ENCODE measurements around the gene CSDE1. TPM values are rescaled to one million over a fixed set of nuclear protein-coding genes. Genes with fewer than 3 reads are reported as not detected.

CSDE1 gene
- total RNA-seq, 2 experiments from 2014 or later, result 489 to 490 TPM

DNA sequence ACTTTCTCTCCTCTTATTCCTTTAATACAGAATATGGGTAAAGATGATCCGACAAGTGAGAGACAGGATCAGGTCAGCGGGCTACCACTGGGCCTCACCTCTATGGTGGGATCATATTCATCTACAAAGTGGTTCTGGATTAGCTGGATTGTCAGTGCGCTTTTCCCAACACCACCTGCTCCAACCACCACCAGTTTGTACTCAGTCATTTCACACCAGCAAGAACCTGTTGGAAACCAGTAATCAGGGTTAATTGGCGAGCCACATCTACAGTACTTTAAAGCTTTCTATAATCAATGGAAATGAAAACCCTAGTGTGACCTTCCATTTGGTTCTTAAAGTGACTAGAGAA lies 41.9 kb downstream of the CSDE1 start:
- CTCF ChIA-PET, result no interaction called here
- POLR2A ChIA-PET, result interaction anchor here (0.7 to 1.3 kb wide), 3 partner anchors 9 to 204 kb away, joined by 3 to 7 read pairs (median 3); partner anchors contain the start of genes SIKE1 and TRIM33

DNA sequence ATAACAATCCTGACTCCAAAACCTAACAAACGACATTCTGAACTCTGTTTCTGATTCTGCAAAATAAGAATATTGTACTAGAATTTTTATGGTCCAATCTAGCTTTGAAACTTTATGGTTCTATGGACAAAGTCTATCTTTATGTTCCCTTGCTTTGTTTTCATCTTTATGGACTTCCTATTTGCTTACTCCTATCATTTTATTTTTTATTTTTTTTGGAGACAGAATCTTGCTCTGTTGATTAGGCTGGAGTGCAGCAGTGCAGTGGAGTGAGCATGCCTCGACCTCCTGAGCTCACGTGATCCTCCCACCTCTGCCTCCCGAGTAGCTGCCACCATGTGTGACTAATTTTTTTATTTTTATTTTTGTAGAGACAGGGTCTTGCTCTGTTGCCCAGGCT lies 44.8 kb downstream of the CSDE1 start:
- ChIA-PET POLR2A (no interaction called here), CTCF (no interaction called here)

DNA sequence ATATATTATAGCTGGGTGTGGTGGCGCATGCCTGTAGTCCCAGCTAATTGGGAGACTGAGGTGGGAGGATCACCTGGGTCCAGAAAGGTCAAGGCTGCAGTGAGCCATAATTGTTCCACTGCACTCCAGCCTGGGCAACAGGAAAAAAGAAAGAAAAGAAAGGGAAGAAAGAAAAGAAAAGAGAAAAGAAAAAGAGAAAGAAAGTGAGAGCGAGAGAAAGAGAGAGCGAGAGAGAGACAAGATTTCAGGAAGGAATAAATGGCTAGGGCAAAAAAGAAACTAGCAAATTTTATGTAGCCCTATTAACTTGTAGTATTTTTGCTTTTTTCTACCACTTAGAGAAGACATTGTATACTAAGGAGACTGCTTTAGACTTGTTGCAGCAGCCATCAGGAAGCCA lies 47.4 kb downstream of the CSDE1 start:
- CTCF ChIA-PET, result no interaction called here
- POLR2A ChIA-PET, result no interaction called here

DNA sequence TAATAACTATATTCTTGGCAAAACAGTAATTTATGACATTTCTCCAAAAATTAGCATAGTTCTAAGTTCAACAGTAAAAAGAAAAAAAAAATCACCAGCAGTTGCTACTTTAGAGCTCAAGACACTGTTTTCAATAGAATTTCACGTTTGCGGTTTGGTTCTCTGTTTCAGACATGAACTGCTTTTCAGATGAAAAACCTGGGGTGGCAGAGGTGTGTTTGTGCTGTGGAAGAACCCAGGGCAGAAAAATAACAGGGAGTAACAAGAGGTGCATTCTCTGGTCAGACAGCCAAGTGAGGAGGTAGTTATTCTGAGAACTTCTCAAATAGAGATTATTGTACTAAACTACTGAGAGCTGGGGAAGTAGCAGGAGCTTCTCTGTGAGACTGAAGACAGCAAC lies 50.2 kb downstream of the CSDE1 start:
- CTCF ChIA-PET, result interaction anchor here (0.6 kb wide), 1 partner anchor 1777 kb away, joined by 4 read pairs; no protein-coding TSS in a partner anchor
- POLR2A ChIA-PET, result no interaction called here

DNA sequence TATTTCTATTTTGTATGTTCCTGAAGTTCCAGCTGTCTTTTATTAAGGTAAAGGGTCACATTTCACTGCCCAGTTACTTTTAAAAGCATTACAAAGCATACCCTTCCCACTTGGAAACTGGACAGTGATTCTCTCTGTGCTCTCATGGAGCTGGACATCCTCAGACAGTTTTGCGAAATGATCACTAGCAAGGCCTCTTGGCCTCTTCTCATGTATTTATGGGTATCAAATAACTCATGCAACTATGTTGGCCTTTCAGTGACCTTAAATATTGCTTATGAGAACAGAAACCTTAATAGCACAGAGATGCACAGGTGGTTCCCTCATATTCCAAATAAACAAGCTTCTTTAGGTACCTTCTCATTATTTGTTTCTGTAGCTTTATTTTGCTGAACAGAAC lies 54.5 kb downstream of the CSDE1 start:
- ChIA-PET CTCF (no interaction called here), POLR2A (no interaction called here)

DNA sequence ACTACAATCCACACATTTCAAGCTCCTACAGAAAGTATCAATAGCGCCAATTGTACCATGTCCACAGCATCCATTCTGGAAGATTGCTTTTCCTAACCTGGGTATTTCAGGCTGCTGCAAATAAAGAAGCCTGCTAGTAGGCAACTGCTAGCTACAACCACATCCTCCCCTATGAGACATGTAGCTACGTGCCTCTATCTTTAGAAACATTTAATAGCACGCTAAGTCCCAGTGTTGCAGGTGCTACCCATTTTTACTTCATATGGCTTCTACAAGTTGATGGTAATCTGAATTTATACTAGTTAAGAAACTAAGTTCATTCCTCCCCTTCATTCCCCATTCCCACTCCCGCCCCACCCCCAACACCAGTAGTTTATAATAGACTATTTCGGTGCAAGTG lies 55.0 kb downstream of the CSDE1 start:
- CTCF ChIA-PET, result no interaction called here
- POLR2A ChIA-PET, result no interaction called here

DNA sequence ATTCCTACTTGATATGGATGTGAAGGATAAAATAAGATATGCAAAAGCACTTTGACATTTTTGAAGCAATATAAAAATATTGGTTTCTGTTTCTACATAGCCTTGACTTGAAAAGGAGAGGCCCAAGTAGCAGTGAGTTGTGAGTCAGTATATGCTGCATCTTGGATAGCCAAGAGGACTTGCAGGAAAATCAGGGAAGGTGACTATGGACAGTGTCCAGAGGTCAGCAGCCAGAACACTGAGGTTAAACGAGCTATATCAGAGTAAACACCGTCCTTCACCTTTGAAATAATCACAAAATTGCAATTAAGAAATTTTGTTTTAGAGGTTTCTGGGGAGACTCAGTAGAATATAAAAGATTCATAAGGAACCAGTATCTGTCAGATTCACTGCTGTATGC lies 55.9 kb downstream of the CSDE1 start:
- ChIA-PET CTCF (no interaction called here), POLR2A (no interaction called here)

DNA sequence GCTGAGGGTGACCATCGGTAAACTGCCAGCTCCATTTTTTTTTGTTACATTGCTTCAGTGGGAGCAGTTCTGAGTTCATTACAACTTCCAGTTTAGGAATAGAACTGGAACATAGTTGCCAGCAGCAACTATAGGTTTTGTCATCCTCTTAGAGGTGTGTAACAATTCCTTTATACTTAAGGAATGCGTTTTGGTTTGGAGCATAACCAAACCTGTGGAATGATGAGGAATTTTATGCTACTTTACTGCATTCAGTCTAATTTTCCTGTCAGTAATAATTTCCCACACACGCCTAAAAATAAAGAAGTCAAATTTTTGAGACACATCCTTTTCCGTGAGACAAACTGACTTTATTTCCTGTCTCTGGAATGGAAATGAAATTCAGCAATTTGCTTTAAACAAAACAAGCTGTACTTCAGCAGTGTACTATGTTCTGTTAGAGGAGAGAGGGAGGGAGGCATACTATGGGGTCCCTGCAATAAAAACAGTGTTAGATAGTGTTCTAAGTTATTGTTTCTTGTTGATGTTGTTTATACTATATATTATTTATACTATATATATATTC lies 57.7 kb downstream of the CSDE1 start:
- ChIA-PET POLR2A (interaction anchor here (0.6 kb wide), 1 partner anchor 51 kb away, joined by 3 read pairs; no protein-coding TSS in a partner anchor), CTCF (no interaction called here)

DNA sequence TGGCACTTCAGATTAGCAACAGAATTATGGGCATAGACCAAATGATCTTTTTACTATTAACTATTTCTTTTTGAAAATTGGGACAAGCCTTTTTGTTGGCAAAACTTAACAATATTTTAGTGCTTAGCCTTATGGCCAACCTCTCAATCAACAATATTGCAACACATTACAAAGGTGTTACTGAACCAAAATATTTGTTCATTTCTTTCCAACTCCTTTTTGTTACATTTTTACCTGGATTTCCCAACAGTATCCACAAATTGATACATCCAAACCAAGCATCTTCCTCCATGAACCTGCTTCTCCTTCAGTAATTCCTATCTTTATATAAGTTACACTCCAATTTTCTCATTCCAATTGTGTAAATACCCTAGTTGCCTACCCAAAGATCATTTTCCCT lies 61.0 kb downstream of the CSDE1 start:
- CTCF ChIA-PET, result no interaction called here

DNA sequence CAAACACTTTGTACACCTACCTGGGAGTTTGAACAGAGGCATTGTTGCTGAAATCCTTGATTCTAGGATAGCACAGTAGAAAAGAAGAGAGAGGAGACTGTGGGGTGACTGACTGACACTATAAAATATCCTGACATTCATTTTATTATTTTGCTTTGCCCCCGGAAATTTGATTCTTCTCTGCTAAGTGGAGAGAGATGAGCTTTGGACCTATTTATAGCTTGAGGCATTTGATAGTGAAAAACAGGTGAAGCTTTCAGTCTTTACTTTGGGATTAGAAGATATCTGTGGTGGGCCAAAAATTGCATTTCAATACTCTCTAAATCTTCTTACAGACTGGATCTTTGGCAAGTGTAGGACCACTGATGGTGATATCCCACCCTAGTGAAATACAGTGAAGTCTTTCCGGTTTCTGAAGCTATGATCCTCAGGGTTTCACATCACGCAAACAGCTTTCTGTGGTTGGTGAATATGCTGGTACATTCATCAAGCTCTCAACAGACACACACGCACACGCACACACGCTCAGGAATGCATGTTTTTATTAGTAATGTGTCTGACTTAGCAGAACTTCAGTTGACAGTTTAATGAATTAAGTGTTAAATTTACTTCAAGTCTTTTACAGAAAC lies 62.2 kb downstream of the CSDE1 start, which contains the start of gene AMPD1:
Gene AMPD1, minus strand, starts transcription at position 117 of the 629 bp plus-strand sequence. Its CDS starts 75 bp downstream, at position 42.
- POLR2A ChIA-PET, result no interaction called here
- CTCF ChIA-PET, result no interaction called here

More for the DNA sequence above, 61.0 kb downstream of the CSDE1 start:
- POLR2A ChIA-PET, result no interaction called here

DNA sequence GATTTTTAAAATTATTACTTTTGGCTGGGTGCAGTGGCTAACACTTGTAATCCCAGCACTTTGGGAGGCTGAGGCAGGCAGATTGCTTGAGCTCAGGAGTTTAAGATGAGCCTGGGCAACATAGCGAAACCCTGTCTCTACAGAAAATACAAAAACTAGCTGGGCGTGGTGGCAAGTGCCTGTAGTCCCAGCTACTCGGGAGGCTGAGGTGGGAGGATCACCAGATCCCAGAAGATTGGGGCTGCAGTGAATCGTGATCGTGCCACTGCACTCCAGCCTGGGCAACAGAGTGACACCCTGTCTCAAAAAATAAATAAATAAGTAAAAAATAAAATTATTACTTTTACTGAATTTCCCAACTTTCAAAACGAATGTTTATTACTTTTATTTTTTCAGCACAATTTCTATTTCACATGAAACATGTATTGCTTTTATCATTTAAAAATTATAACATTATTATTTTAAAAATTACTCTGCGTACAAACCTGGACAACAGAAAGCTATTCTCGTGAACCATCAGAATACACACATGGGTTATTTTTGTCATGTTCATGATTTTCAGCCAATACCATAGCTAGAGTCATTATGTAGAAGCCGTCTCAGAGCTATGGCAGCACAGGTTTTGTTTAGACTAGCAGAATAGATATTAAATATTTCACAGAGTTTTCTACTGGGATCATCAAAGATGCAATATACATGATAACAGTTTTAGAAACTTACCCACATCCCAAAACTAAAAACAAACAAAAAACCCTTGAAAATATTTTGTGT lies 63.1 kb downstream of the CSDE1 start:
- CTCF ChIA-PET, result no interaction called here
- POLR2A ChIA-PET, result no interaction called here

DNA sequence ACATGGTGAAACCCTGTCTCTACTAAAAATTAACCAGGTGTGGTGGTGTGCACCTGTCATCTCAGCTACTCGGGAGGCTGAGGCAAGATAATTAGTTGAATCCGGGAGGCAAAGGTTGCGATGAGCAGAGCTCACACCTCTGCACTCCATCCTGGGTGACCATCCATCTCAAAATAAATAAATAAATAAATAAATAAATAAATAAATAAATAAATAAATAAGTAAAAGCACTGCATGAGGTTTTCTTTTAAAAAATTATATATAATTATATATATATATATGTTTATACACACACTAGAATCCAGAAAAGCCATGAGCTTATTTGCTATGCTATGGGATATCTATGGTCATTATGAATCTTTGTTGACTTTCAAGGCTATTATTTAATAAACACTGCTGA lies 64.8 kb downstream of the CSDE1 start:
- POLR2A ChIA-PET, result no interaction called here
- CTCF ChIA-PET, result no interaction called here

DNA sequence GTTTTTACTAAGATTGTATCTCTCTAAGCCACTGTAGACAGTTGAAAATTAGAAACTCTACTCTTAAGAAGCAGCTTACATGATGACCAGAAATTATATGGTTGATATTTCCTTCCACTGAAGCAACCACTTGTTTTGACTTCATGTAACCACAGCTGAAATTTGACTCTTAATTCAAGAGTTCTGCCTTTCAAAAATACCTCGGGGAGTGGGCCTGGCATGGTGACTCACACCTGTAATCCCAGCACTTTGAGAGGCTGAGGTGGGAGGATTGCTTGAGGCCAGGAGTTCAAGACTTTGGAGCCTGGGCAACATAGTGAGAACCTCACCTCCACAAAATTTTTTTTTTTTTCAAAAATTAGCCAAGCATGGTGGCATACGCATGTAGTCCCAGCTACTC lies 66.7 kb downstream of the CSDE1 start:
- ChIA-PET CTCF (no interaction called here), POLR2A (no interaction called here)

DNA sequence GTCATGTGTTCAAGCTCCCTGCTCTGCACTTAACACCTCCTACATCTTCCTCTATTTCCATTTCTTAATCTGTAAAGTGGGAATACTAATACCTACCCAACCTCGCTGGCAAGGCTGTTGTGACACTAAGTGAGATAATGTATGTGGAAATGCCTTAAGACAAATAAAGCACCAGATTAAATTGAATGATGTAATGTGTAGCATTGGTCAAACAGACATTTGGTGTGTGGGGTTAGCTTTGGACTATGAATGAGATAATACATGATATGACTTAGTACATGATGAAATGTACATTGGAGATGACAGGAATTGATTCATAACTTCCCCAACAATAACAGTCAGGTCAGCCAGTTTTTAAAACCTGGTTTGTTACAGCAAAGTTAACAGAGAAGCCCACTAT lies 67.6 kb downstream of the CSDE1 start:
- ChIA-PET POLR2A (no interaction called here), CTCF (no interaction called here)

DNA sequence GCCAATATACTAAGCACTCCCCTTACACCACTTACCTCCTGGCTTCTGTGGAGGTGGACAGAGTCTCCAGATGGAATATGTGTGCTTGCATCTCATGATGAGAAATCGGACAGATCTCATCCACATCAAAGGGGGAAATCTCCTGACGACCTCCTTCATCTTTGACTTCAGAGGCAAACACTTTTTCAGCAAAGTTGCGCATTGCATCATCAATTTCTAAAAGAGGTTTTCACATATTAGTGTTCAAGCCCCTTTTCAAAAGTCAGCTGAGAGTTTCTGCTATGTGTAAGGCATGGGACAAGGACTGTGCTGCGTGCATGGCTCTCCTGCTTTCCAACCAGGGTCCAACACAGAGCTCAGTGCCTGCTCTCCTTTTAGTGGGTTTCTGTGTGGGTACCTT lies 69.3 kb downstream of the CSDE1 start:
- CTCF ChIA-PET, result no interaction called here
- POLR2A ChIA-PET, result no interaction called here

DNA sequence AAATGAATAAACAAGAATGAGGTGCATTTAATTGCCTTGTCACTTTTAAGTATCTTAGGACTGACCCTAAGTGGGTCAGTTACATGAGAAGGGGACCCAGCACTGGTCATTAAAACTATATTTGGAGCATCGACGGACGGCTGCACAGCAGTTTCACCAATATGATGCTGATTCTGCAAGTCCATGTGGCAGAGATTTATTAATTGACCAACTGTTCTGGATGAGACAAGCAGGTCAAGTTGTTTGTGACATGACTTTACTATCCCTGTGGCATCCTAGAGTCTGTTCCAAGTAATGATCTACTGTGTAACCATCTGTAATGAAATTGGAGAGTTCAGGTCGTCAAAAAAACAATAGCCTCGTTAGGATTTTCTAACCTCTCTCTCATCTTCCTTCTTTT lies 71.9 kb downstream of the CSDE1 start:
- ChIA-PET CTCF (no interaction called here), POLR2A (no interaction called here)

DNA sequence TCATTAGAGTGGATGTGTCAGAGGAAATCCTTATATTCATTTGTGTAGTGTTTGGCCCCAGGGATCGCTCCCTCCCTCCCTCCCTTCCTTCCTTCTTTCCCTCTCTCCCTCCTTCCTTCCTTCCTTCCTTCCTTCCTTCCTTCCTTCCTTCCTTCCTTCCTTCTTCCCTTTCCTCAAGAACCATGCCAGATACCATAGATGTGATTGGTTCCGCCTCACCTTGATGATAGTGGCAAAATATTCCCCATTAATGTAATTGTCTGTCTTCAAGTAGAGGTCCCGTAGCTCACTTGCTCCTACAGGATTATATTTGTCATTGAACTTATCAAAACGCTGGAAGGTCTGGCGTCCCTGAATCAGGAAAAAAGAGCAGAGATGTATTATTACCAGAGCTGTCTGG lies 80.1 kb downstream of the CSDE1 start:
- ChIA-PET CTCF (no interaction called here), POLR2A (no interaction called here)

DNA sequence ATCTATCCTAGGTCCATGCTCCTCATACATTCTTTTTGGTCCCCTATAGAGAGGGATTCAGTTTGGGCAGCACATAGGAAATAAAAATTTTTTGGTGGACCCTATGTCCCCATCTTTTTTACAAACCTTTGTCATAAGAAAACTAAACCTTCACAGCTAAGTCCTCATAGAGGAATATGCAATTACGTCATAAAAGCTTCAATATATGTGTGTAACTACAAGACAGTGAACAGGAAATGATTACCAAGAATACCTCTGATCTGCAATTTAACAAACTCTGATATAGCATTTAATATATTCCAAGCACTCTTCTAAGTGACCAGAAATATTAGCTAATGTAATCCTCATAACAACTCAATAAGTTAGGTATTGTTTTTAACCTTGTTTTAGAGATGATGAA lies 81.7 kb downstream of the CSDE1 start:
- CTCF ChIA-PET, result no interaction called here
- POLR2A ChIA-PET, result interaction anchor here (0.6 kb wide), 1 partner anchor 15 kb away, joined by 6 read pairs; no protein-coding TSS in a partner anchor

DNA sequence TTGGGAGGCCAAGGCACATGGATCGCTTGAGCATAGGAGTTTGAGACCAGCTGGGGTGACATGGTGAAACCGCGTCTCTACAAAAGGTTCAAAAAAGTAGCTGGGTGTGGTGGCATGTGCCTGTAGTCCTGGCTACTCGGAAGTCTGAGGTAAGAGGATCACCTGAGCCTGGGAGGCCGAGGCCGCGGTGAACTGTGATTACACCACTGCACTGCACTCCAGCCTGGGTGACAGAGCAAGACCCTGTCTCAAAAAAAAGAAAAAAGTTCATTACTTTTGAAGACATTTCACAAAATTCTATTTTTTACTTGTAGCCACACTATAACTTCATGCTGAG lies 85.9 kb downstream of the CSDE1 start:
- ChIA-PET CTCF (no interaction called here), POLR2A (no interaction called here)

DNA sequence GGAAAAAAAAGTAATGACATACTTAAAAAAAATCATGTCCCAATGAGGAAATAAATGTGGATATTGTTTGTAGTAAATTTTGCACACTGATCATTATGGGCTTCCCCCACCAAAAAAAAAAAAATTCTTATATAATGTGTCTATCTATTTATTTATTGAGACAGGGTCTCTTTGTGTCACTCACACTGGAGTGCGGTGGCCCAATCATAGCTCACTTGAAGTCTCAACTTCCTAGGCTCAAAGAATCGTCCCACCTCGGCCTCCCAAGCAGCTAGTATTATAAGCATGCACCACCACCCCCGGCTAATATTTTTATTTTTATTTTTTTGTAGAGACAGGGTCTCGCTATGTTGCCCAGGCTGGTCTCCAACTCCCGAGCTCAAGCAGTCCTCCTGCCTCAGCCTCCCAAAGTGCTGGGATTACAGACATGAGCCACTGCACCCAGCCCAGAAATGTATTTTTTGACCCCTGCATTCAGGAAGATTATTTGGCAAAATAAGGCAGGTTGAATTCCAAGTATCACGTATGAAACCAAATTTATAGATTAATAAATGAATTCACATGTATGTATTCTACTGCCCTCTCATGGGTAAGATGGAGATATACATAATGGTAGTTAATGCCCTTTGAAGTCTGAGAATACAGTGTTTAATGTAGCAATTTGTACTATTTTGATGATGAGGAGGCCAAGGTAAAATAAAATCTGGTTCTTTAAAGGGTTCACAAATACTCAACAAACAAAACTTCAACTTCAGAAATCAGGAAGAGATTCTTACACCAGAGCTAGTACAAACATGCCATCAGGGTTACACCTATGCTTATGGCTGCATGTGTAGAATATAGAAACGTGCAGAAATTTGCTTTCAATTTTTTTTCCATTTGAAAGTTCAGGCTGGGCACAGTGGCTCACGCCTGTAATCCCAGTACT lies 86.5 kb downstream of the CSDE1 start:
- ChIA-PET CTCF (no interaction called here), POLR2A (no interaction called here)
